Mammary epithelial cell (primary cell): Measurements from ENCODE around the gene ADCY9.

Source experiments
- CTCF ChIP-seq, 2 donors: IDR thresholded peaks in 1 of 2; conservative IDR thresholded peaks in 1 of 2; 2 replicates each; pipeline ENCODE4 v1.5.1; 2011 to 2012; ENCODE audit warnings: inconsistent platforms in 2 of 2, low read length in 2 of 2, mild to moderate bottlenecking in 2 of 2, control low read depth in 1 of 2, low read depth in 1 of 2; ENCODE audit not compliant: insufficient read depth in 1 of 2; ENCODE audit errors: extremely low read depth in 1 of 2
- EZH2 ChIP-seq: IDR thresholded peaks from 2 replicates; pipeline ENCODE4 v1.6.1; 2012; ENCODE audit warnings: low read length, inconsistent platforms, borderline replicate concordance

- TF ChIP-seq CTCF (conservative IDR thresholded peaks at IDR 0.05 in 1 of 2, IDR thresholded peaks at IDR 0.05 in 1 of 2; ENCODE audit: extremely low read depth in 1 of 2, insufficient read depth in 1 of 2, low read depth in 1 of 2, low read length in 2 of 2), result no peak
- TF ChIP-seq EZH2, result no peak
These were observed 105.8 kb downstream of the ADCY9 start for GRCh38 chr16:4010225-4011158.
